Activated naive CD8-positive, alpha-beta T cell treated with anti-CD3 and anti-CD28 coated beads for 36 hours (primary cell): Measurements from ENCODE around the gene MAGI1. TPM values are rescaled to one million over a fixed set of nuclear protein-coding genes. Genes with fewer than 3 reads are reported as not detected.
"Not testable (repeated sequence)": the region's sequence is repeated elsewhere in the genome, so short reads cannot be mapped to it uniquely, and the experiment has no call there.

Source experiments
- DNase-seq: peaks from one replicate; pipeline ENCODE4 v3.0.0; 2021
- H3K27ac Mint-ChIP-seq: one replicate; pipeline ENCODE4 v1.8.0; 2022; ENCODE audit warnings: mild to moderate bottlenecking, moderate library complexity, mixed read lengths
- H3K27me3 Mint-ChIP-seq: one replicate; pipeline ENCODE4 v1.8.0; 2022; ENCODE audit warnings: mild to moderate bottlenecking, mixed read lengths
- H3K36me3 Mint-ChIP-seq: one replicate; pipeline ENCODE4 v1.8.0; 2021; ENCODE audit warnings: mild to moderate bottlenecking, mixed read lengths
- H3K4me1 Mint-ChIP-seq: one replicate; pipeline ENCODE4 v1.8.0; 2021; ENCODE audit warnings: mixed read lengths
- H3K4me3 Mint-ChIP-seq: one replicate; pipeline ENCODE4 v1.8.0; 2022; ENCODE audit warnings: mild to moderate bottlenecking, moderate library complexity, mixed read lengths
- H3K9me3 Mint-ChIP-seq: one replicate; pipeline ENCODE4 v1.8.0; 2022; ENCODE audit warnings: mixed read lengths
- total RNA-seq, 2 experiments: library from RNA; stranded (reverse); gene quantifications; one replicate each; pipeline ENCODE4 v1.2.3, GENCODE V29; 2021

MAGI1 gene
- total RNA-seq, 2 experiments from 2014 or later = 0.12 to 0.16 TPM

- H3K36me3 Mint-ChIP-seq = no peaks in the 10 kb centered on the region
- no peaks in the 10 kb centered on the region for H3K9me3 Mint-ChIP-seq
- no peaks in the 10 kb centered on the region for H3K4me1 Mint-ChIP-seq
Observed at GRCh38 chr3:66050821-66051220, 12.1 kb upstream of the MAGI1 start.

DNA sequence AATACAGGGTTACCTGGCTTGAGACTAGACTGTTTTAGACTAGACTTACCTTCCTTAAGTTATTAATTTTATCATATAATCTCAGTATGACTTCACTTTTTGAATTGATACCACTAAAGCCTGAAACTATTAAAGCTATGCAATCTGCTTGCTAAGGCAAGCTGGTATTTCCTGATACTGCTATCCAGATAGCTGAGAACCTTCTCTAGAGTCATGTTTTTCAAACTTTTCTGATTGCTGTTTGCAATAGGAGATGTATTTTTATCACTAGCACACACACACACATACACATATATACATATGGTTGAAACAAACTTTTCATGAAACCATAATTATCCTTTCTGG is 9.3 kb upstream of the MAGI1 start:
- H3K27me3 Mint-ChIP-seq = peaks cover 19% of the 10 kb centered on the region
- no peaks in the 10 kb centered on the region for H3K4me1 Mint-ChIP-seq
- no peak overlapping the region for H3K27ac Mint-ChIP-seq
- H3K36me3 Mint-ChIP-seq = no peaks in the 10 kb centered on the region
- no peak for DNase-seq
- H3K4me3 Mint-ChIP-seq = no peak overlapping the region
- peaks cover 1% of the 10 kb centered on the region for H3K9me3 Mint-ChIP-seq

More at GRCh38 chr3:66050821-66051220, 12.1 kb upstream of the MAGI1 start:
- DNase-seq = no peak
- Mint-ChIP-seq H3K27ac (no peak overlapping the region), H3K4me3 (no peak overlapping the region), H3K27me3 (peaks cover 14% of the 10 kb centered on the region)

- H3K4me1 Mint-ChIP-seq = no peaks in the 10 kb centered on the region
- H3K4me3 Mint-ChIP-seq = no peak overlapping the region
- H3K9me3 Mint-ChIP-seq = peaks cover 1% of the 10 kb centered on the region
- DNase-seq = no peak
- H3K36me3 Mint-ChIP-seq = no peaks in the 10 kb centered on the region
- no peak overlapping the region for H3K27ac Mint-ChIP-seq
- peaks cover 19% of the 10 kb centered on the region for H3K27me3 Mint-ChIP-seq
Observed at GRCh38 chr3:66047311-66048050, 8.8 kb upstream of the MAGI1 start.

GRCh38 chr3:66046321-66046720 is 7.6 kb upstream of the MAGI1 start:
- H3K36me3 Mint-ChIP-seq, H3K4me1 Mint-ChIP-seq, H3K4me3 Mint-ChIP-seq, DNase-seq, H3K9me3 Mint-ChIP-seq, H3K27ac Mint-ChIP-seq: not testable (repeated sequence)
- peaks cover 26% of the 10 kb centered on the region for H3K27me3 Mint-ChIP-seq

- H3K27ac Mint-ChIP-seq = no peak overlapping the region
- peaks cover 7% of the 10 kb centered on the region for H3K4me1 Mint-ChIP-seq
- no peaks in the 10 kb centered on the region for H3K36me3 Mint-ChIP-seq
- H3K4me3 Mint-ChIP-seq = no peak overlapping the region
- H3K9me3 Mint-ChIP-seq = peaks cover 1% of the 10 kb centered on the region
- peaks cover 63% of the 10 kb centered on the region for H3K27me3 Mint-ChIP-seq
- no peak for DNase-seq
Observed at GRCh38 chr3:66041828-66042227, 3.1 kb upstream of the MAGI1 start.

DNA sequence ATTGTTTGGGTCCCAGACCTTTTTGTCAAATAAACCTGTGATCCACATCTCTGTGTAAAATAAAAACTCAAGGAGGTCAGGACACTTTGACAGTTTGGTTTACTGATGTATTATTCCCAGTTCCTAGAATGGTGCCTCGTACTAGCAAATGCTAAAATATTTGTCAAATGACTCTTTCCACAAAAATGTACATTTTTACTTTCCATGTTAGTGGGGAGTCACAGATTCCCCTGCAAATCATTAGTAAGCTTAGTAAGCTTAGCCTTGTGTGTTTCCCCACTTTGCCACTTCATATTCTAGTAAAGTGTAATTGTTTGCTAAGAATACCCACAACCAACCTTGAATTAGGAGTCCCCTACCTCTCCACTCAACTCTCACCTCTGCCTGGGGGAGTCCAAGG is 2.4 kb upstream of the MAGI1 start:
- H3K4me1 Mint-ChIP-seq = peaks cover 7% of the 10 kb centered on the region
- no peak overlapping the region for H3K27ac Mint-ChIP-seq
- no peaks in the 10 kb centered on the region for H3K36me3 Mint-ChIP-seq
- no peak for DNase-seq
- H3K9me3 Mint-ChIP-seq = peaks cover 1% of the 10 kb centered on the region
- peaks cover 64% of the 10 kb centered on the region for H3K27me3 Mint-ChIP-seq
- H3K4me3 Mint-ChIP-seq = no peak overlapping the region

DNA sequence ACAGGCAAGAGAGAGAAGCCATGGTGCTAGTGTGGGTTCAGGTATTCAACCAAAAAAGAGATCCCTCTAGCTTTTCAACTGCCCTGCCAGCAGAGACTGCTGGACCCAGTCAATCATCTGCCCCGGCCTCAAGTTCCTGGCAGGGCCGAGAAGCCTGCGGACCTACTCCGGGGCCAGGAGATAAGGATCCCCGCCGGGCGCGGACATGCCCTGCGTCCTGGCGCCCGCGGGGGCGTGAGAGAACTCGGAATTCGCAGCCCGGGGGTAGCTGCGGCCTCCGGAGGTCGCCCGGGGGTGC is 821 bp upstream of the MAGI1 start:
- H3K36me3 Mint-ChIP-seq = no peaks in the 10 kb centered on the region
- H3K4me3 Mint-ChIP-seq = peak overlapping the region; percentile 60
- peaks cover 1% of the 10 kb centered on the region for H3K9me3 Mint-ChIP-seq
- peaks cover 72% of the 10 kb centered on the region for H3K27me3 Mint-ChIP-seq
- H3K27ac Mint-ChIP-seq = no peak overlapping the region
- H3K4me1 Mint-ChIP-seq = peaks cover 7% of the 10 kb centered on the region
- DNase-seq = no peak

DNA sequence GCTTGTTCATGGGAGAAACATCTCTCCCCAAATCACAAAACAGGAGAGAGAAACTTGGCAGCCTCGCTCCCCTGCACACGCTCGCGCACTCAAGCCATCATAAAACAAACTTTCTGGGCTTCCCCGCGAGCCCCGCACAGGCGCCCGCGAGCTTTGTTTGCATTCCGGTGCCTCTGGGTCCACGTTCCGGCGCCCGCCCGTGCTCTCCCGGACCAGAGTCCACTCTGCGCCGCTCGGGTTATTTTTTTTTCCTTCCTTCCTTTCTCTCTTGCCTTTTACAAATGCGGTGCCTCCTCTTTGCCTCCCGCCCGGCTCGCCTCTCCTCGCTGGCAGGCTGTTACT is 363 bp downstream of the MAGI1 start:
- Mint-ChIP-seq H3K9me3 (no peaks in the 10 kb centered on the region), H3K27me3 (peaks cover 76% of the 10 kb centered on the region), H3K4me3 (peak overlapping the region; percentile 84), H3K4me1 (peaks cover 10% of the 10 kb centered on the region), H3K27ac (no peak overlapping the region), H3K36me3 (no peaks in the 10 kb centered on the region)
- no peak for DNase-seq

GRCh38 chr3:66037986-66038369 is 740 bp downstream of the MAGI1 start:
- Mint-ChIP-seq H3K9me3 (no peaks in the 10 kb centered on the region), H3K36me3 (no peaks in the 10 kb centered on the region), H3K4me3 (peak overlapping the region; percentile 84), H3K27ac (no peak overlapping the region), H3K27me3 (peaks cover 76% of the 10 kb centered on the region), H3K4me1 (peaks cover 10% of the 10 kb centered on the region)
- DNase-seq = peak; percentile 21

DNA sequence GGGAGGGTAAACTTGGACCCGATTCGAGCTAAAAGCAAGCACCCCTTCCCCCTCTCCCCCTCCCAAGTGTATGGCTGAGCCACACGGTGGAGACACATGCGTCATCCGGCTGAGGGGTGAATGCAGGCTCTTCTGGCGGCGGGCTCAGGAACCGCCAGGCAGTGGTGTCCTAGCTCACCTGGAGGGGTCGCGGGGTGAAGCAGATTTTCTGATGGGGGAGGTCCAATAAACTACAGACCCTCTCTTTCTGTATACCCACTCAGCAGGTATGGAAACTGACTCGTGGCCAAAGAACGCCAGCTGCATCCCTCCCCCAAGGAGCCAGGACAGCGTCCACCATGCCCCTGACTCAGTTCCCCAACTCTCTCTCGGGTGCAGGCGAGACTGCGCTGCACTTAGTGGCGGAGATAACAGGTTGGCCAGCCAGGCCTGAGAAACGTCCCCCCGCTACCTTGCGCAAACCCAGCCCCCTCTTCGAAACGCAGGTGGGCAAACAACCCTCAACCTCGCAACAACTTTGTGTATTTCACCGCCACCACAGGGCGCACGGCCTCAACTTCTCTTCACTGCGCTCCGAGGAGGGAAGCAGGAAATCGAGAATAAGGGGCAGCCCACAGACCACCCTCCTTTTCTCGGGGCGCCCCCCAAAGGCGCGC is 1.3 kb downstream of the MAGI1 start:
- H3K4me3 Mint-ChIP-seq = peak overlapping the region; percentile 84
- no peak overlapping the region for H3K27ac Mint-ChIP-seq
- peaks cover 10% of the 10 kb centered on the region for H3K4me1 Mint-ChIP-seq
- H3K27me3 Mint-ChIP-seq = peaks cover 76% of the 10 kb centered on the region
- H3K36me3 Mint-ChIP-seq = no peaks in the 10 kb centered on the region
- DNase-seq = no peak
- no peaks in the 10 kb centered on the region for H3K9me3 Mint-ChIP-seq

- Mint-ChIP-seq H3K27ac (no peak overlapping the region), H3K36me3 (no peaks in the 10 kb centered on the region), H3K4me1 (peaks cover 10% of the 10 kb centered on the region), H3K9me3 (no peaks in the 10 kb centered on the region), H3K27me3 (peaks cover 77% of the 10 kb centered on the region), H3K4me3 (no peak overlapping the region)
- no peak for DNase-seq
Observed at GRCh38 chr3:66036586-66037148, 2.1 kb downstream of the MAGI1 start.

DNA sequence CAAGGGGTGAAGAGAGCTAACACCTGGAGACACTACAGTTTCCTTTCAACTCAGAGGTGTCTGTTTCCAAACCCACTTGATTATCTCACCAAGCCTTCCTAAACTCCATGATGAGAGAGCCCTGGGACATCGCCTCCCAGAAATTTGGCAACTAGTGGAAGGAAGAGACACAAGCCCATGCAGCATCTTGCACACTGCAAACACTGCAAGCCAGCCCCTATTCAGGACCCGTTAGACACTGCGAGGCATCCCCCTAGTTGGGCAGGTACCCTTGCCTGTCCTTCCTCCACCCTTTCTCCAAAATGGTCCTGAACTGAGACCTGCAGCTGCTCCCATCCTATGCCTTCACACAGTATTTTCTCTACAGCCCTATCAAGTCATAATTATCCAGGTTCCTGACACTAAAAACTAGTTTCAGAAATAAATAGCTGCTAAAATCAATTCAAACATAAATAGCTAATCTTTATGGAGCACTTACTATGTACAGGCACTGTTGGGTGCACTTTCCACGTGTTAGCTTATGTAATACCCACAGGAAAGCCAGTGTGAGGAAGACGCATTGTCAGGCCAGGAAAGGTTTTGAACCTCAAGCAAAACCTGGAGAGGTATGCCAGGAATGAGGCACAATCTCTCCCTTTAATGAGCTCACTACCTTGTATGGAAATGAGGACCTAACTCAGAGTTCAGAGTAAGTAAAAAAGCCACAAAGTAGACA is 2.8 kb downstream of the MAGI1 start:
- Mint-ChIP-seq H3K27me3 (peaks cover 77% of the 10 kb centered on the region), H3K27ac (no peak overlapping the region)

DNA sequence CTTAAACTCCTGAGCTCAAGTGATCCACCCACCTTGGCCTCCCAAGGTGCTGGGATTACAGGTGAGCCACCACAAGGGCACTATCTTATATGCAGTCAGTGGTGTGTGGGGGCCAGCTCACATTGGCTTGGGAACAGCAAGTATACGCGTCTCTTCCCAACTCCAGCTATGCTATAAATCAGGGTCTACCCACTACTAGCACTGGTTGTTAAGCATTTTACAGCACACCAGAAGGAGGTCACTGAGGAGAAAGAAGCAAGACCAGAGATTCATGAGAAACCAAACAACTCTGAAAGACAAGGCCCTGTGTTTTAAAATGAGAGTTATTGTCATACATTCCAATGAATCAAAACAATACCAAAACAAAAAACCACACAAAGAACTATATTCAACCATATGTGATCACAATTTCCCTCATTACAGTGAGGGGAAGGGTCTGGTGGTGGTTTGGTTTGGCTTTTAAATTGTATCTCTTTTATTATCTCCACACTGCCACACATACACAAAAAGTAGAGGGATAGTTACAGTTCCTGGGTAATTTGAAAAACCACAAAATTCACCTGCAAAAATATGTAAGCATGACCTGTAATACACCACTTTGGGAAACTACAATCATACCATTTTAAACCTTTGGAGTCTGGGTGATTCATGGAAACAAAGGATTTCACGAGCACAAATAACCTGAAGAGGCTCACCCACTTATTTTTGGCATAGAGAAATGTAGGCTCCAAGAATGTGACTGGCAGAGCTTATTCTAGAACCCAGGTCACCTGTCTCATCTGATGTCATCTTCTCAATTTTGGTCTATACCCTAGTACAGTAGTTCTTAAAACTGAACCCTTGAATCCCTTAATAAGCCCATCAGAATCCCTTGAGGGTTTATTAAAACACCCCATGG is 5.2 kb downstream of the MAGI1 start:
- Mint-ChIP-seq H3K4me3 (no peak overlapping the region), H3K27ac (no peak overlapping the region), H3K36me3 (no peaks in the 10 kb centered on the region), H3K9me3 (no peaks in the 10 kb centered on the region), H3K27me3 (peaks cover 53% of the 10 kb centered on the region), H3K4me1 (peaks cover 9% of the 10 kb centered on the region)
- no peak for DNase-seq

More for the DNA sequence above, 2.8 kb downstream of the MAGI1 start:
- Mint-ChIP-seq H3K4me1 (peaks cover 10% of the 10 kb centered on the region), H3K4me3 (no peak overlapping the region), H3K9me3 (no peaks in the 10 kb centered on the region), H3K36me3 (no peaks in the 10 kb centered on the region)
- no peak for DNase-seq

DNA sequence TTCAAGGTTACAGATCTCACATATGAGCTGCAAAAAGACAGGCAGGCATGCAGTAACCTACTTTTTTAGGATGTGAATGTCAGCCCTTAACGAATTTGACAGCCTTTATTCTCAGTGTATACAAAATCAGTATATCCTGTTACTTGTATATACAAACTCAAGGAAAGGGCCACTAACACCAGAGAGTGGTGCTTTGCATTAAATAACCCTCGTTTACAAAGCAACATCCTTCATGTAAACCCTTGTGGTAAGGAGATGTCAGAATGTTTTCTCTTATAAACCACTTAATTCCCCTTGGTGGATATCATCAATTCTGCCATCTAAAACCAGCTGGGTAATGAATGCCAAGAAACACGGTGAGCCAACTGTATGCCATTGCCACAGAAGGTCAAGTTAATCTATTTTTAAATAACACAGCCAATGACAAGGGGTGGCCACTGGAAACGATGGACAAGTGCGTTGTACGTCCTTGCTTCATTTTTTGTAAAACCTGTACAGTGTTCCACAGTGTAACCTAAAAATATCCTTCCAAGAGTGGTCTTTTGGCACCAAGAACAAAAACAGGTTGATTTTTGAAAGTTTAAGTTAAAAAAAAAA is 7.5 kb downstream of the MAGI1 start:
- Mint-ChIP-seq H3K4me3 (no peak overlapping the region), H3K4me1 (peaks cover 3% of the 10 kb centered on the region), H3K27ac (no peak overlapping the region), H3K9me3 (no peaks in the 10 kb centered on the region), H3K27me3 (peaks cover 35% of the 10 kb centered on the region), H3K36me3 (no peaks in the 10 kb centered on the region)
- no peak for DNase-seq
